NCI-H510A treated with DMSO at 0.1 percent for 48 hours (cell line): ENCODE results near the gene CREB3.

Experiments
- DNase-seq: peaks from one replicate; lab custom pipeline; 2025; lab: John Stamatoyannopoulos, UW

The CREB3 gene

GRCh38 chr9:35749515-35750255 lies 17.2 kb downstream of the CREB3 start:
- DNase-seq, result peak; percentile 21

DNA sequence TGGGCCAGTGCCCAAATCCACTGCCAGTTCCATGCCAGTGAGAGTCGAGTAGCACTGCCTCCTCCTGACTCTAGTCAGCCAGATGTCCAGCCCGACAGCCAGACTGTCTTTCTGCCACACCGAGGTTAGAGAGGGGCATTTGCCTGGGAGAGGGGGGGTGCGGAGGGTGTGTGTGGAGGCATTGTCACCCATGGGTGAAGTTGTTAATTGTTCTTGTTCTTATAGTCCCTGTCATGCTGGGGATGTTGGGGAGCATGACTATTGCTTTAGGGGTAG lies 17.7 kb downstream of the CREB3 start:
- no peak for DNase-seq

DNA sequence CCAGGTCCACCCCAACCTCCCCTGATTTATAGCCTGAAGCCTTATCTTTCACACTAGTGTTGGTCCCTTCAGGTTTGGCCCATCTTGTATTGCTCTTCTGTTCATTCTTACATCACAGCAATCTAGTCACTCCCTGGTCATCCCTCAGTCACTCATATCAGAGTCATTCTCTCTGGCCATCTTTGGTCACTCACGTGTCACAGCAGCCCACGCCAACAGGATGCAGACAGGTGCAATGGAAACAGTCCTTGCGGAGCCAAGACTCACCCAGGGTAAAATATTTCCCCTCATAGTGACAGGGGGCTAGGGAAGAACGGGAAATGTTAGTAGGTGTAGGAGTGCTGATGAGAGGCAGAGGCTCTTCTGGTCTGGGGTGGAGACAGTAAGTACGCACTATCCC lies 21.0 kb downstream of the CREB3 start:
- DNase-seq, result no peak

- no peak for DNase-seq
Measured at GRCh38 chr9:35754264-35754663, 21.8 kb downstream of the CREB3 start, which contains the start of gene MSMP. Gene MSMP (minus strand): TSS chr9:35754276. CDS start chr9:35754129, 147 bp downstream.

- DNase-seq, result no peak
Measured at GRCh38 chr9:35755071-35755470, 22.6 kb downstream of the CREB3 start.

DNA sequence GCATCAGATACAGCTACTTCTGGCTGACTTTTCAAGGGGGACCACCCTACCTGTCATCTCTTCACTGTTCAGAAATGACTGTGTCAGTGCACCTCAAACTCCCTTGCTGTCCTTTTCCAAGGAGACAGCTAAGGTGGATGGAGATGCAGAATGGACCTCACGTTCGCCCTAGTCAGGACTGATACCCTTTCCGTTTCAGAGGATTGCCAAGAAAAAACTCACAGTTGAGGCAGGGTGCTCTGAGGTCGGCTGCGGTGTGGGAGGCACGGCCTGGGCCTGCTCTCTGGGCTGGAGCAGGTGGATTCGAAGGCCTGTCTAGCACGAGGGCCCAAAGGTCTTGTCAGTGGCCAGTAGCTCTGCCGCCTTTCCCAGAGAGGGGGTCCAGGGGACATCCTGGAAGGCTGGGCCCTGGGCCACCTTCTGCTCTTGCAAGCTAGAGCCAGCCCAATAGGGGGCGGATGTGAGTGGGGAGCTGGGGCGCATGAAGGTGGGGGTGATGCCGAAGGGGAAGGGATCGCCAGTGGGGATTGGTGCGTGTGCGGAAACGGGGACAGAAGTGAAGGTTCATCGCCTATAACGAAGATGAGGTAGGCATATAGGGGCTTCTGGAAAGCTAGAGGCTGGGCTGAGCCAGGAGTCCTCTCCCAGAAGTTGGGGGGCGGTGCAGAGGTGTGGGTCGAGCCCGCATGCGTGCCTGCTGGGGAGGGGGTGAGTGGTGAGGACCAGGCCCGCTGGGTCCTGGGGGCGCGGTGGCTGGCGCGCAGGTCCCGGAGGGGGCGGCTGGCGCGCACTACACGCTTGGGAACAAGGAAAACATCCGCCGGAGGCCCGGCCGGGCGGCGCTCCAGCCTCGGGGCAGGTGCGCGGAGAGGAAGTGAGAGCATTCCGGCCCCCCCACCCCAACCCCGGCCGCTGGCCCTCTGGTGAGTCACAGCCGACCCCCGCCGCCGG lies 24.1 kb downstream of the CREB3 start:
- peak; percentile 42 for DNase-seq

GRCh38 chr9:35757226-35757891 lies 24.9 kb downstream of the CREB3 start:
- DNase-seq, result peak; percentile 31

- DNase-seq, result no peak
Measured at GRCh38 chr9:35757892-35758275, 25.4 kb downstream of the CREB3 start.

- no peak for DNase-seq
Measured at GRCh38 chr9:35758475-35759050, 26.1 kb downstream of the CREB3 start.

- no peak for DNase-seq
Measured at GRCh38 chr9:35759795-35760194, 27.3 kb downstream of the CREB3 start.

DNA sequence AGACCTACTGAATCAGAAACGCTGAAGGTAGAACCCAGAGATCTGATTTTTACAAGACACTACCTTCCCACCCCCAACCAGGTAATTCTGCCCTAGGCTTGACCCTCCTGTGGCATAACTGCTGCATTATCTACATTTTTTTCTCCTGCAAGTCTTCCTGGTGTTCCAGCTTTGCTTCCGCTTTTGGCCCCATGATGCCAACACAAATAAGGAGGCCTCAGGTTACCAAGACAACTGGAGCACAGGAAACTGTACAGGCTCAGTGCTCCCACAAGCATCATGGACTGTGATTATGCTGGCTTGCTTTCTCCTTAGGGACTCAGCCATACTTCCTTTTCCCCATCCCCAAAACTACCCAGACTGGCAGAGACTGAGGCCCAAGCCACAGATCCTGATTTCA lies 28.2 kb downstream of the CREB3 start:
- DNase-seq, result no peak

DNA sequence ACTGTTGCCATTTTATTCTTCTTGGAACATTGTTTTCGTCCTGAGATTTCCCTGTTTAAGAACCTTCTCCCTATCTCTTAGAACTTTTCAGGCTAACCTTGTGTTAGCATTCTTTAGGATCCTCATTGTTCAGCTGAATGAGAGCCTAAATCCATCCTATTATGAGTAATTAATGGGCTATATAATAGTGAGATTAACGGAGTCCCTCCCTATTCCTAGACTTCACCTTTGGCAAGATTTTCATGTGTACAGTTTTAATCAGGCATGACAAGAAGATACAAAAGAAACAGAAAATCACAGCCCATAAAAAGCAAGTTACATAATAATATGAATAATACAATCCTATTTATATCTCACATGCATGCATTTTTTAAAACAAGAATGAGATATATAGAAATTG lies 30.7 kb downstream of the CREB3 start:
- no peak for DNase-seq

- DNase-seq, result no peak
Measured at GRCh38 chr9:35763803-35764202, 31.3 kb downstream of the CREB3 start.

GRCh38 chr9:35766997-35767396 lies 34.5 kb downstream of the CREB3 start:
- no peak for DNase-seq

DNA sequence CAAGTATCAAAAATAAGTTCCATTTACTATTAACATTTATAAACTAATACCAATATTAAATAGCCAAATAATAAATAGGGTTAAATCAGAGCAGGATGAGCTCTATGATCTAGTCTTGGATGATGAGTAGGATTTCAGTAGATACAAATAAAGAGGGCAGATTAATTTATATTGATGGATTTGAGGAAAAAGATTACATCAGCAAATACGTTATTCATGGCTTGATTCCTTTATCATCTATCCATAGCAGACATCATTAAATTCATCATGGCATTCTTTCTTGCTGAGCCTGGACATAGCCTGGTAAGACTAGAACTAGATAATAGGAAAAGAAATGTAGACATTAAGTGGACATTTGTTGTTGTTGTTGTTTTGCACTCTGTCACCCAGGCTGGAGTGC lies 35.0 kb downstream of the CREB3 start:
- no peak for DNase-seq

DNA sequence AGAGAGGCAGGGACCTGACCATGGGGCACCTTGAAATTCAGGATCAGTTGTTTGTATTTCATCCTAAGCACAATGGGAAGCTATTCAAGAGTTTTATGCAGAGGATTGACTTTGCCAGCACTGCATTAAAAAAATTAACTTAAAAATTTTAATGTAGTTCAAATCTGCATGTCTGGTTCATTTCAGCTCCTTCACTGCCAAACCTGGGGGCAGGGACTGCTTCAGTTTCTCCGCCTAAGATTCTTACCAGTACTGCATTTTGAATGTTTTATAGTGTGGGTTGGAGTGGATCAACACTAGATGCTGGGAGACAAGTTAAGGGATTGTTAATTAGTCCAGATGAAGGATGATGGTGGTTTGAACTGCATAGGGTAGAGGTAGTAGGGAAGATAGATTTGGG lies 37.3 kb downstream of the CREB3 start:
- DNase-seq, result no peak

DNA sequence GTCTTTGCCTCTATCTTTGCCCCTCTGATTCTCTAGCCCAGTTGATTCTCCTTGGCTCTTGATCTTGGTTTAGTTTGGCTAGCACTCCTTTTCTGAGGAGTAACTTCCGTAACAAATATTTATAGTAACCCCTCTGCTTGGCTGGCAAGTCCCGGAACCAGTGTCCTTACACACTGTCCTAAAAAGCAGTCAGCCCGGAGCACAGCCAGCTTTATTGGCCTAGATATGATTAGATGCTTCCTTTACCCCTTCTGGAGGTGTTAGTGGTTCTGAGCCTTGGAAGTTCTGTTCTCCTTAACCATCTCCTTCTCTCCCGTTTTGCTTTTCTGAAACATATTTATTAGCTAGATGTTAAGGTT lies 38.6 kb downstream of the CREB3 start:
- DNase-seq, result no peak

GRCh38 chr9:35771534-35771933 lies 39.1 kb downstream of the CREB3 start:
- DNase-seq, result peak; percentile 20

DNA sequence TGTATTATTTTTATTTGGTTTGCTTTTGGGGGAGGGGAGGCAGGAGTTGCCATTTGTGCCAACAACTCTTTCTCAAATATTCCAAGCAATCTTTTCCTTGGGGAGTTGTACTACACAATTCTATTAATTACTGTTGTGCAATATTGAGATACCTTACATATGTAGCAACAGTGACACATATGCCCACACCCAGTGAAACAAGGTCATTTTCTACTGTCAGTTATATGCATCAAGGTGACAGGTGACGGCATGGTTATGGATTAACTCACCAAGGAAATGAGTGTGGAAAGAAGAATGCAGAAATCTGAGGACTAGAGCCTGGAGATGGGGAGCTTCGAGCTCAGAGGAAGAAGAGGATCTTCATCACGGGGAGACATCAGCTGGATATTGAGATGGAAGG lies 39.5 kb downstream of the CREB3 start:
- no peak for DNase-seq

DNA sequence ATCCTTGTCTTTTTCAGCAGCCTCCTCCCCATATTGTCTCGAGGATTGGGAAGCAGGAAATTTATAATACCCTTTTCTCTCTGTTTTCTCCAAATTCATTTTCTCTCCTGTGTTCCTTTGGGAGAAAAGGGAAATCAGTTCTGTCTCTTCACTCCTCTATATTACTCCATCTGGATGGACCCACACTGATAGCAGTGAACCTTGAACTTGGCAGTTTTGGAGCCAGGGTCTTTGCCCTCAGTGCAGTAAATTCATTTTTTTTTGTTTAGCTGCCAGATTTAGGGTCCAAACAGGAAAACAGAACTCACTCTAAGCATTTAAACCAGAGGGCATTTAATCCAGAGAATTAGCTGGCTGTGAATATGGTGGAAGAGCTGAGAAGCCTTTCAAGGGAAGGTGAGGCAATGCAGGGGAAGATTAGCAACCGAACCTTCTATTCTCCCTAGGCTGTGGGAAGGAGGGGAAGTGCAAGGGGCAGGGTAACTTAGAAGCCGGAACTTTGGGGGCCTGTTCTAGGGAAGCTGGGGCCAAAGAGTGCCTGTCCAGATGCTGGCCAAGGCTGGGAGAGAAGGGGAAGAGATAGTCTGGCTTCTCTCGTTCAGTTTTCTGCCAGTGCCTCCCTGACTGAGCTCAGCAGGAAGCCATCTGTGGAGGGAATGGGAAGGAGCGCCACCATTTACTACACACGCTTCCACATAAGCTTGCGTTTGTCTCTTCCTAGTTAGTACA lies 42.6 kb downstream of the CREB3 start:
- peak; percentile 21 for DNase-seq

DNA sequence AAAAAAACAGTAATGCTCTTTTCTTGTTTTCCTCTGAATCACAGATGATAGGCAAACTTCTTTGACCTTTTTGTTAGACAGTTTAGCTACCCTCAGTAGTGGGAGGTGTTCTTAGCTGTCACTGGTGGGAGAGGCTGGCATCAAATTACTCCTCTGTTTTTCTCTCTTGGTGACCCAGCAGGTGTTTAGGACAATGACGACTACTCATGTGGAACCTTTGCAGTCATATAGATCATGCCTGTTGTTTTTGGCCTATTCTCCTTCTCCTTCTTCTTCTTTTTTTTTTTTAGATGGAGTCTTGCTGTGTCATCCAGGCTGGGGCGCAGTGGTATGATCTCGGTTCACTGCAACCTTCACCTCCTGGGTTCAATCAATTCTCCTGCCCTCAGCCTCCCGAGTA lies 43.6 kb downstream of the CREB3 start:
- peak; percentile 76 for DNase-seq

GRCh38 chr9:35778496-35778895 lies 46.0 kb downstream of the CREB3 start:
- DNase-seq, result peak; percentile 24
